ENCODE measurements around the gene RFX4.
"Not testable (repeated sequence)": the region's sequence is repeated elsewhere in the genome, so short reads cannot be mapped to it uniquely, and the experiment has no call there.

Gene RFX4

DNA sequence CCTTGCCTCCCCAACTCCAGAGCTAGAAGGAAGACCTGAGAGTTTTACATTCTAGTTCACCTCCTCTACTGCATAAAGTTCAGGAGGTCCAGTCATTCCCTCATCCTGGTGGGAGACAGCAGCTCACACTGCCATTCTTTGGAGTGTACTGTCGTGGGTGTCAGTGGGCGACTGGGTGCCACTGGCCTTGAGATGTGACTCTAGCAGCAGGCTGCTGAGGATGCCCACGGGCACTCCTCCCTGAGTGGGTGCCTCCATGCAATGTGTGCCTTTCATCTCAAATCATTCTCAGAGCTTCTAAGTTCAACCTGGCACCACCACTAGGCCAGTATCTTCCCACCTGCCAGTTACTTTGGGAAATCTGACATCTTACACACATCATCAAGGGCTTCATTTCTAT, 12.5 kb downstream of the RFX4 start:
- H3K27ac ChIP-seq (ENCODE audit: low read depth, low read length): no peak overlapping the region

DNA sequence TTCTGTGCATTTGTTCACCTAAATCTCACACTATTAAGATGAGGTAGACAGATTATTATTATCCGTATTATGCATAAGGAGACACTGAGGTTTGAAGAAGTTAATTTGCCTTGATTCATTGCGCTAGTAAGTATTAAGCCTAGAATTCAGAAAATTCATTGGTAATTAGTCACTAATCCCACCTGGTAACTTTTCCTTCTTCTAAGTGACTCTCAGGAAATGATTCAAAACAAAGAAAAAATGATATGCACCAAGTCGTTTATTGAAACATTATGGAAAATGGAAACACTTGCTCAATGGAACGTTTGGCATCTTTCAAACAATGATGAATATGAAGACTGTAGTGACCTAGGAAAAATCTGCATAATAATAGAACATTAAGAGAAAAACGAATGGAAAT, 15.2 kb downstream of the RFX4 start:
- Histone ChIP-seq H3K4me3 (ENCODE audit: low read depth, low read length) (no peak overlapping the region), H3K9ac (ENCODE audit: low read length) (no peak overlapping the region), H3K9me3 (ENCODE audit: control insufficient read depth, insufficient read depth, low read depth, low read length) (no peaks in the 10 kb centered on the region), H3K4me1 (ENCODE audit: control insufficient read depth, insufficient read depth, low read length) (peaks cover 14% of the 10 kb centered on the region), H3K36me3 (ENCODE audit: control insufficient read depth, insufficient read depth, low read length) (no peaks in the 10 kb centered on the region), H3K27ac (ENCODE audit: low read depth, low read length) (no peak overlapping the region), H3K27me3 (ENCODE audit: control insufficient read depth, insufficient read depth, low read length) (peaks cover 30% of the 10 kb centered on the region)

More for the DNA sequence above, 12.5 kb downstream of the RFX4 start:
- Histone ChIP-seq H3K4me3 (ENCODE audit: low read depth, low read length) (no peak overlapping the region), H3K36me3 (ENCODE audit: control insufficient read depth, insufficient read depth, low read length) (no peaks in the 10 kb centered on the region), H3K4me1 (ENCODE audit: control insufficient read depth, insufficient read depth, low read length) (no peaks in the 10 kb centered on the region), H3K9me3 (ENCODE audit: control insufficient read depth, insufficient read depth, low read depth, low read length) (no peaks in the 10 kb centered on the region), H3K9ac (ENCODE audit: low read length) (no peak overlapping the region), H3K27me3 (ENCODE audit: control insufficient read depth, insufficient read depth, low read length) (peaks cover 57% of the 10 kb centered on the region)

DNA sequence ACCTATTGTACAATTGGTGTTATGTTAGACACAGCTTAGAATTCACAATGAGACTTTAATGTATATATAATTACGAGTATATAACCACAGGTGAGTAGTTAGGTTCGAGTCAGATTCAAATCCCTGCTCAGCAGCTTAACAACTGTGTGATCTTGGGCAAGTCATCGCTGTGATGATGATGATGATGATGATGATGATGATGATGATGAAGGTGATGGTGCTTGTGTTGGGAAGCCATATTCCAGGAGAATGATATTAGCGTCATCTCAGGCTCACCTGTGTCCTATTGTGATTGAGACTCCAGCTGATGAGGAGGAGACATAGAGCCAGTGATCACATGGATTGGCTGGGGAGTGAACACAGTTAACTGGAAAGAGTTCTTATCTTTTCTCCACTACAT, 16.5 kb downstream of the RFX4 start:
- Histone ChIP-seq H3K27ac (ENCODE audit: low read depth, low read length) (no peak overlapping the region), H3K36me3 (ENCODE audit: control insufficient read depth, insufficient read depth, low read length) (no peaks in the 10 kb centered on the region), H3K4me3 (ENCODE audit: low read depth, low read length) (no peak overlapping the region), H3K27me3 (ENCODE audit: control insufficient read depth, insufficient read depth, low read length) (peaks cover 17% of the 10 kb centered on the region), H3K4me1 (ENCODE audit: control insufficient read depth, insufficient read depth, low read length) (peaks cover 14% of the 10 kb centered on the region), H3K9ac (ENCODE audit: low read length) (no peak overlapping the region), H3K9me3 (ENCODE audit: control insufficient read depth, insufficient read depth, low read depth, low read length) (no peaks in the 10 kb centered on the region)

DNA sequence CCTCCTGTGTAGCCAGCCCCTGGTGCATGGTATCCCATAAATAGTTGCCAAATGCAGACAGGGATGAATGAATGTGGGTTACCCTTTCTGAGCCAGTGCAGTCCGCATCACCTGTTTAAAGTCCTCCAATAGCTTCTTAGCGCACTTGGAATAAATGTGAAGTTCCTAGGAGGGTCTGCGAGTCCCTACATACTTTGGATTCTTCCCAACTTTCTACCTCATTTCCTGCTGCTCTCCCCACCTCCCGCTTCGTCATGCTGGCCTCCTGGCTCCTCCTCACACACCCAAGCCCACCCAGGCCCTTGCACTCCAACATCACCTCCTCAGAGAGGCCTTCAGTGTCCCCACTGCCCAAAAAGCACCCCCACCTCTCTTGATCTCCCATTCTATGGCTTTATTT, 17.7 kb downstream of the RFX4 start:
- Histone ChIP-seq H3K9ac (ENCODE audit: low read length) (no peak overlapping the region), H3K9me3 (ENCODE audit: control insufficient read depth, insufficient read depth, low read depth, low read length) (no peaks in the 10 kb centered on the region), H3K36me3 (ENCODE audit: control insufficient read depth, insufficient read depth, low read length) (no peaks in the 10 kb centered on the region), H3K27me3 (ENCODE audit: control insufficient read depth, insufficient read depth, low read length) (peaks cover 5% of the 10 kb centered on the region; the same call in 1 of the 2 replicates), H3K27ac (ENCODE audit: low read depth, low read length) (no peak overlapping the region), H3K4me3 (ENCODE audit: low read depth, low read length) (peak overlapping the region; percentile 3; the same call in 1 of the 2 replicates), H3K4me1 (ENCODE audit: control insufficient read depth, insufficient read depth, low read length) (peaks cover 14% of the 10 kb centered on the region)

DNA sequence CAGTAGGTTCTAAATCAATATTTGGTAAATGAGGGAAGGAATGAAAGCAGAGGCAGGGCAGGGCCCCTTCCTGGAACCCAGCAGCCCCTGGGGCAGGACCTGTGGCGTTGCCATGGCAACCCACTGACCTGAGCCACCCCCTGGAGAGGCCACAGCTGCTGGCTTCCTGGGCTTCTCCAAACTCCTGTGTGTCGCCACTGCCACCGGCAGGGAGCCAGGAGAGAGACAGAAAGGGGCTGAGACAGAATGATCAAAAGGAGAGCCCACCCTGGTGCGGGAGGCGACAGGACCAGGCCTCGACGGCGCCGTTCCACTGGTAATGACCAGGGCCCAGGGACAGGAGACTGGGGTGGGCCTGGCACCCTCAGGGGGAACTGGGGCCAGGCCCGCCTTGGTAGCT, 18.2 kb downstream of the RFX4 start:
- Histone ChIP-seq H3K27ac (ENCODE audit: low read depth, low read length) (no peak overlapping the region), H3K4me3 (ENCODE audit: low read depth, low read length) (peak overlapping the region; percentile 25; the same call in 1 of the 2 replicates), H3K9me3 (ENCODE audit: control insufficient read depth, insufficient read depth, low read depth, low read length) (no peaks in the 10 kb centered on the region), H3K36me3 (ENCODE audit: control insufficient read depth, insufficient read depth, low read length) (no peaks in the 10 kb centered on the region), H3K27me3 (ENCODE audit: control insufficient read depth, insufficient read depth, low read length) (peaks cover 2% of the 10 kb centered on the region; the same call in 1 of the 2 replicates), H3K9ac (ENCODE audit: low read length) (no peak overlapping the region), H3K4me1 (ENCODE audit: control insufficient read depth, insufficient read depth, low read length) (peaks cover 14% of the 10 kb centered on the region)

DNA sequence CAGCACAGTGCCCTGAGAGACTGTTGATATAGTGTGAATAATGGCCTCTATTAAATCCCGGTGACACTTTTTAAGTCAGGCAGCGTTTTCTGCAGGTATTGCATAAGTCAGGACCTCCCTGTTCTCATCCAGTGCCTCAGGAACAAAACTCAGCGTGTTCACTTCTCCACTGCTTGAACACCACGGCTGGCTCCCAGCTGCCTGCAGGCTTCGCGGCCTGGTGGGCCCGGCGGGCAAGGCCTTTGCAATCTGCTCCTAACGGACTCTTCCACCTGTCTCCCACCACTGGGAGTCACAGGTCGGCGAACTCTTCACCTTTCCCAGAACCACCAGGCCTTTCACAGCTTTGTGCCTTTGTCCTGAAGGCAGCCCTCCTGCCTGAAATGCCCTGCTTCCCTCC, 18.7 kb downstream of the RFX4 start:
- Histone ChIP-seq H3K27me3 (ENCODE audit: control insufficient read depth, insufficient read depth, low read length) (peaks cover 2% of the 10 kb centered on the region; the same call in 1 of the 2 replicates), H3K9me3 (ENCODE audit: control insufficient read depth, insufficient read depth, low read depth, low read length) (no peaks in the 10 kb centered on the region), H3K27ac (ENCODE audit: low read depth, low read length) (no peak overlapping the region), H3K4me3 (ENCODE audit: low read depth, low read length) (no peak overlapping the region), H3K9ac (ENCODE audit: low read length) (no peak overlapping the region), H3K4me1 (ENCODE audit: control insufficient read depth, insufficient read depth, low read length) (peaks cover 14% of the 10 kb centered on the region), H3K36me3 (ENCODE audit: control insufficient read depth, insufficient read depth, low read length) (no peaks in the 10 kb centered on the region)

DNA sequence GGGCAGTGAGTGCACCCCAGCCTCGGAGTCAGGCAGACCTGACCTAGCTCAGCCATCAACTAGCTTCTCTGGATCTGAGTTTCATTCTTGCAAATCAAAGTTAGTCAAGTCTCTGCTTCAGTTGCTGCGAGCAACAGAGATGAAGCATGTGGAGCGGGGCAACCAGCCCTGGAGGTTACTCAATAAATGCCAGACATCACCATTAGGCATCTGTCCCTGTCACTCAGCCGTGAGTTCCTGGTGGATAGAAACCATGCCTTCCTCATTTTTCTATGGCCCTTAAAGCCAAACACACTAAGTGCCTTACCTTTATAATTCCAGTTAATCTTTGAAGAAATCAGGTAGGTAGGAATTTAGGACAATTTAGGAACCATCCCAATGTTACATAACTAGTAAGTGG, 19.3 kb downstream of the RFX4 start:
- no peak overlapping the region for H3K4me3 ChIP-seq (ENCODE audit: low read depth, low read length)
- no peak overlapping the region for H3K27ac ChIP-seq (ENCODE audit: low read depth, low read length)
- peaks cover 2% of the 10 kb centered on the region; the same call in 1 of the 2 replicates for H3K27me3 ChIP-seq (ENCODE audit: control insufficient read depth, insufficient read depth, low read length)
- no peaks in the 10 kb centered on the region for H3K36me3 ChIP-seq (ENCODE audit: control insufficient read depth, insufficient read depth, low read length)
- peaks cover 14% of the 10 kb centered on the region for H3K4me1 ChIP-seq (ENCODE audit: control insufficient read depth, insufficient read depth, low read length)
- H3K9me3 ChIP-seq (ENCODE audit: control insufficient read depth, insufficient read depth, low read depth, low read length): no peaks in the 10 kb centered on the region
- no peak overlapping the region for H3K9ac ChIP-seq (ENCODE audit: low read length)

DNA sequence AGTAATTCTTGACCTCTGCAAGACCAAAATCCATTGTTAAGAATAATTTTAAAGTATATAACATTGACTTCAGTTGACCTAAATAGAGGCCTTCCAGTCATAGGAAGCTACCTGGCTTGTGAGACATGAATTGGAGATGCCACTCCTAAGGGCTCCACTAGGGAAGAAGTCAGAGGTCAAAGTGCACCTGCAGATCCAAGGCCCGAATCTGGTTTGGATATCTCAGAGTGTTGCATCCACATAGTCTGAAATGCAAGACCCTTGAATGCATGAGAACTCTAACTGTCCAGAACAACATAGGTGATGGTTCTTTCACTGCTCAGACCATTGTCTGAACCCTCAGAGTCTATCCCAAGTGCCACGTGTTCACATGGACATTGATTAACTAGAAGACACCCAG, 22.4 kb downstream of the RFX4 start:
- H3K36me3 ChIP-seq (ENCODE audit: control insufficient read depth, insufficient read depth, low read length): no peaks in the 10 kb centered on the region
- H3K4me3 ChIP-seq (ENCODE audit: low read depth, low read length): no peak overlapping the region
- no peak overlapping the region for H3K27ac ChIP-seq (ENCODE audit: low read depth, low read length)
- no peaks in the 10 kb centered on the region for H3K27me3 ChIP-seq (ENCODE audit: control insufficient read depth, insufficient read depth, low read length)
- H3K9ac ChIP-seq (ENCODE audit: low read length): no peak overlapping the region
- peaks cover 14% of the 10 kb centered on the region for H3K4me1 ChIP-seq (ENCODE audit: control insufficient read depth, insufficient read depth, low read length)
- peaks cover 5% of the 10 kb centered on the region; the same call in 1 of the 2 replicates for H3K9me3 ChIP-seq (ENCODE audit: control insufficient read depth, insufficient read depth, low read depth, low read length)

DNA sequence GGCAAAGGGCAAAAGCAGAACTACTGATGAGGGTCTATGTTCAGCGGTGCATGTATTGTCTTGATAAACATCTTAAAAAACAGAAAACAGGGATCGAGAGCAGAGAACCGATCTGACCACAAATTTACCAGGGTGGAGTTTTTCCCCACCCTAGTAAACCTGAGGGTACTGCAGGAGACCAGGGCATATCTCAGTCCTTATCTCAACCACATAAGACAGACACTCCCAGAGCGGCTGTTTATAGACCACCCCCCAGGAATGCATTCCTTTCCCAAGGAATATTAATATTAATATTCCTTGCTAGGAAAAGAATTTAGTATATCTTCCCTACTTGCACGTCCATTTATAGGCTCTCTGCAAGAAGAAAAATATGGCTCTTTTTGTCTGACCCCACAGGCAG, 37.8 kb downstream of the RFX4 start:
- not testable (repeated sequence) for H3K27me3 ChIP-seq (ENCODE audit: control insufficient read depth, insufficient read depth, low read length); H3K4me3 ChIP-seq (ENCODE audit: low read depth, low read length); H3K27ac ChIP-seq (ENCODE audit: low read depth, low read length)

DNA sequence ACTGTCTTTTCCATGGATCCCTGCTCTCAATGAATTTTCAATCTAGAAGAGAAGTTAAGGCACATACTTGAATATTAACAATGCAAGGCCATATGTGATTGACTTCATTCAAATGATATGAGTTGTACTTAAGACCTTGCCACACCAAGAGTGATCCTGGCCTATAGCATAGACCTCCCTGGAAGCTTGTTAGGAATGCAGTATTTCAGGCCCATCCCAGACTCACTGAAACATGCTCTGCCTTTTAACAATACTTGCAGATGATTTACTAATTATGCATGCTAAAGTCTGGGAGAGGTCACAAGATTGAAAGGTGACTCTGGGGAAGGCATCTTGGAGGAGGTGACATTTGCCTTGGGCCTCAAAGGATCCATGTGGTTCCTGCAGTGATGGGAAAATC, 43.2 kb downstream of the RFX4 start:
- H3K9ac ChIP-seq (ENCODE audit: low read length): no peak overlapping the region
- H3K9me3 ChIP-seq (ENCODE audit: control insufficient read depth, insufficient read depth, low read depth, low read length): peaks cover 8% of the 10 kb centered on the region; the same call in 1 of the 2 replicates
- no peaks in the 10 kb centered on the region for H3K36me3 ChIP-seq (ENCODE audit: control insufficient read depth, insufficient read depth, low read length)
- H3K4me3 ChIP-seq (ENCODE audit: low read depth, low read length): no peak overlapping the region
- no peak overlapping the region for H3K27ac ChIP-seq (ENCODE audit: low read depth, low read length)
- no peaks in the 10 kb centered on the region for H3K4me1 ChIP-seq (ENCODE audit: control insufficient read depth, insufficient read depth, low read length)
- H3K27me3 ChIP-seq (ENCODE audit: control insufficient read depth, insufficient read depth, low read length): no peaks in the 10 kb centered on the region

More for the DNA sequence above, 37.8 kb downstream of the RFX4 start:
- not testable (repeated sequence) for H3K36me3 ChIP-seq (ENCODE audit: control insufficient read depth, insufficient read depth, low read length); H3K9ac ChIP-seq (ENCODE audit: low read length); H3K4me1 ChIP-seq (ENCODE audit: control insufficient read depth, insufficient read depth, low read length)
- peaks cover 20% of the 10 kb centered on the region; the same call in 1 of the 2 replicates for H3K9me3 ChIP-seq (ENCODE audit: control insufficient read depth, insufficient read depth, low read depth, low read length)

DNA sequence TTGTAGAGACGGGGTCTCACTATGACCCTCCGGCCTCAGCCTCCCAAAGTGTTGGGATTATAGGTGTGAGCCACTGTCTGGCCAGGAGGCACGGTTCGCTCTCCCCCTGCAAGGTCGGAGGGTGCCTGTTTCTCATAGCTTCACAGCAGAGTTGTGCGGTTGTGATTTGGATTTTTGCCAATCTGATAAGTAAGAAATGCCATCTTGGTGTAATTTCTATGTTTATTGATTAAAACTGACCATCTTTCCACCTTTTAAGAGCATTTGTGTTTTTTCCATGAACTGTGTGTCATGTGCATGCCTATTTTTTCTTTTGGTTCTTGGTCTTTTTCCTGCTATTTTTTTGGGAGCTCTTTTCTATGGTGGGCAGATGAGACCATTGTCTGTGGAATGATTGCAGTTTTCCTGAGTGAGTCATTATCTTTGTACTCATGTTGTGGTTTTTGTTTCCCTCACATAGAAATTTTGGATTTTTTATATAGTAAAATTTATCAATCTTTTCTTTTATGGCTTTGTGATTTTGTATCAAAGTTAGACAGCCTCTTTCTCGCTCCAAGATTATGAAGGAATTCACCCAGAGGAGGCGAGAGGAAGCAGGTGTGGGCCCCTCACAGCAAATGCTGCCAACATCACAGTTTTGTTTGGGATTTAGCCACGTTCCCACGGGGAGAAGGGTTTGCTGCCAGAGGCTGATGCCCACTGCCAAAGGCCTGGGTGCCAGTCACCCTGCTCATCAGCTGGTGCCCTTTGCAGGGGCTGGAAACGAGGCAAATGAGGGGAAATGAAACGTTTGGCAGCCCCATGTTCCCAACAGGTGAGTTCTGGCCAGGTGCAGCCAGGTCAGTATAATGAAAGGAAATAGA, 47.2 kb downstream of the RFX4 start:
- no peak overlapping the region for H3K4me3 ChIP-seq (ENCODE audit: low read depth, low read length)
- H3K4me1 ChIP-seq (ENCODE audit: control insufficient read depth, insufficient read depth, low read length): no peaks in the 10 kb centered on the region
- H3K27me3 ChIP-seq (ENCODE audit: control insufficient read depth, insufficient read depth, low read length): peaks cover 2% of the 10 kb centered on the region; the same call in 1 of the 2 replicates
- H3K27ac ChIP-seq (ENCODE audit: low read depth, low read length): no peak overlapping the region
- H3K36me3 ChIP-seq (ENCODE audit: control insufficient read depth, insufficient read depth, low read length): no peaks in the 10 kb centered on the region
- H3K9ac ChIP-seq (ENCODE audit: low read length): no peak overlapping the region
- no peaks in the 10 kb centered on the region for H3K9me3 ChIP-seq (ENCODE audit: control insufficient read depth, insufficient read depth, low read depth, low read length)

All from HUES6 (cell line).